Uterine smooth muscle cell (primary cell): ENCODE measurements around the gene TSSK1B. TPM values are rescaled to one million over a fixed set of nuclear protein-coding genes. Genes with fewer than 3 reads are reported as not detected.

Experiments
- total RNA-seq: library from RNA; depleted of rRNA; stranded (reverse); fragments of >200 nt; gene quantifications from 2 replicates; pipeline ENCODE4 v1.2.3, GENCODE V29; 2014

The TSSK1B gene, protein sequence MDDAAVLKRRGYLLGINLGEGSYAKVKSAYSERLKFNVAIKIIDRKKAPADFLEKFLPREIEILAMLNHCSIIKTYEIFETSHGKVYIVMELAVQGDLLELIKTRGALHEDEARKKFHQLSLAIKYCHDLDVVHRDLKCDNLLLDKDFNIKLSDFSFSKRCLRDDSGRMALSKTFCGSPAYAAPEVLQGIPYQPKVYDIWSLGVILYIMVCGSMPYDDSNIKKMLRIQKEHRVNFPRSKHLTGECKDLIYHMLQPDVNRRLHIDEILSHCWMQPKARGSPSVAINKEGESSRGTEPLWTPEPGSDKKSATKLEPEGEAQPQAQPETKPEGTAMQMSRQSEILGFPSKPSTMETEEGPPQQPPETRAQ
- total RNA-seq = 0.11 and 0.12 TPM in 2 replicates

DNA sequence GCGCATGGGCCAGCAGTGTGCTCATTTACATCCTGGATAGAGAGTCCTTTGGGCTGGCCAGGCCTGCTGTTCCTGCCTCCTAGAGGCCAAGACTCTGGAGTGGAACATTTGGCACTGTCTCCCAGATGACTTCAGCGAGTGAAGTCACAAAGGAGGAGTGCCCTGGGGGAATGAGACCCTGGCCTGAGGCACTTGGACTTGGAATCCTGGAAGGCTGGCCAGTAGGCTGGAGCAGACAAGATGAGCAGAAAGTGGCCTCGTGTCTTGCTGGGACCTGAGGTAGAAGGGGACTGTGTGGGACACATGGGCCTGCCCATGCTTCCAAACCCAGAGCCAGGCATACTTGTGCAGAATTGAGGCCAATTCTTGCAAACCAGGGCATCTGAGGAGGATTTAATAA, at the start of gene TSSK1B:
Gene TSSK1B, minus strand, starts transcription at position 101 of the 400 bp plus-strand sequence. CDS start 150 bp downstream, outside the sequence.

Other genes with a start within 250 kb of the TSSK1B start
- 10.4 and 19.0 TPM in 2 replicates for gene MCC, start 53.5 kb upstream of the TSSK1B start, total RNA-seq
- gene YTHDC2, start 78.7 kb upstream of the TSSK1B start, total RNA-seq = 26.2 and 30.4 TPM in 2 replicates